NCI-H510A (cell line): ENCODE data around the gene FRRS1L.
A peak's percentile ranks its signal among the peaks of the same experiment; 100 is the strongest.

Source experiments
- DNase-seq: peaks from one replicate; lab custom pipeline; 2025; lab: John Stamatoyannopoulos, UW

The FRRS1L gene, protein sequence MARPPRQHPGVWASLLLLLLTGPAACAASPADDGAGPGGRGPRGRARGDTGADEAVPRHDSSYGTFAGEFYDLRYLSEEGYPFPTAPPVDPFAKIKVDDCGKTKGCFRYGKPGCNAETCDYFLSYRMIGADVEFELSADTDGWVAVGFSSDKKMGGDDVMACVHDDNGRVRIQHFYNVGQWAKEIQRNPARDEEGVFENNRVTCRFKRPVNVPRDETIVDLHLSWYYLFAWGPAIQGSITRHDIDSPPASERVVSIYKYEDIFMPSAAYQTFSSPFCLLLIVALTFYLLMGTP

DNA sequence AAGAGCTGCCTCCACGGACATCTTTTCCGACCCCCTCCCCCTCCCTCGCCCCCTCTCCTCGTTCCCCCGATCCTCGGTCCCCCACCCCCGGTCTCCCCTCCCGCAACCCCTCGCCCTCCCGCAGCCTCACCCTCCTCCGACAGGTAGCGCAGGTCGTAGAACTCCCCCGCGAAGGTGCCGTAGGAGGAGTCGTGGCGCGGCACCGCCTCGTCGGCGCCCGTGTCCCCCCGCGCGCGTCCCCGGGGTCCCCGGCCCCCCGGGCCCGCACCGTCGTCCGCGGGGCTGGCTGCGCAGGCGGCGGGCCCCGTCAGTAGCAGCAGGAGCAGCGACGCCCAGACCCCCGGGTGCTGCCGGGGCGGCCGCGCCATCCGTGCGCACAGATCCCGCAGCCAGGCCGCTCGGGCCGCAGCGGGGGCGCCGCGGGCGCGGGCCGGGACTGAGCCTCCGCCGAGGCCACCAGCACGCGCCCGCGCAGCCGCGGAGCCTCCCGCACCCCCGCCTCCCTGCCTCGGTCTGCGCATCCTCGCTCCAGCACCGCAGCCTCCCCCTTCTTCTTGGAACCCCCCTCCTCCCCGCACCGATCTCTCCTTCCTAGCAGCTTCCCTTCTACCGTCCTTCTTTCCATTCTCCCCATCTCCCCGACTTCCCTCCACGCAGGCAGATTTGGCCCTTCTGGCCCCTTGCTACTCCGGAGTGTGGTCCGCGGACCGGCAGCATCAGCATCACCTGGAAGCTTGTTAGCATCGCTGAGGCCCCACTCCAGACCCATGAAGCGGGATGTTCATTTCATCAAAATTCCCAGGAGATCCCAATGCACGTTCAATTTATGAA is at the start of gene FRRS1L:
FRRS1L (minus strand) TSS at position 479 of the 831 bp plus-strand sequence; CDS start at position 368, 111 bp downstream.
- peak; percentile 25 for DNase-seq

DNA sequence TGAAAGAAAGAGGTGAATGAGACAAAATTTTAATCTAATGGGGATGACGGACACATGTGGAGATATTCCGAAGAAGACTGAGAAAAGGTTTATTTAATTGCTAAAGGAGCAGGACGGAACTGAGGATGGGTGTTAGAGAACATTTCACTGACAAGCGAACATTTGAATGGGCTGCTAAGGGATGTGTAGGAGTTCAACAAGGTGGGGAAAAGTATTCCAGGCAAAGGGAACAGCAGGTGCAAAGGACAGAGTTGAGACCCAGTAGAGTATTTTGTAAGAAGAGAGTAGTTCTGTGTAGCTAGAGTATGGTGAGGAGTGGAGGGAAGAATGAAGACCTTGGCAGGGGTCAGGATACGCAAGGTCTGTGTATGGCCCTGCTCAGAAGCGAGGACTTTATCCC is 47.4 kb upstream of the FRRS1L start:
- no peak for DNase-seq

DNA sequence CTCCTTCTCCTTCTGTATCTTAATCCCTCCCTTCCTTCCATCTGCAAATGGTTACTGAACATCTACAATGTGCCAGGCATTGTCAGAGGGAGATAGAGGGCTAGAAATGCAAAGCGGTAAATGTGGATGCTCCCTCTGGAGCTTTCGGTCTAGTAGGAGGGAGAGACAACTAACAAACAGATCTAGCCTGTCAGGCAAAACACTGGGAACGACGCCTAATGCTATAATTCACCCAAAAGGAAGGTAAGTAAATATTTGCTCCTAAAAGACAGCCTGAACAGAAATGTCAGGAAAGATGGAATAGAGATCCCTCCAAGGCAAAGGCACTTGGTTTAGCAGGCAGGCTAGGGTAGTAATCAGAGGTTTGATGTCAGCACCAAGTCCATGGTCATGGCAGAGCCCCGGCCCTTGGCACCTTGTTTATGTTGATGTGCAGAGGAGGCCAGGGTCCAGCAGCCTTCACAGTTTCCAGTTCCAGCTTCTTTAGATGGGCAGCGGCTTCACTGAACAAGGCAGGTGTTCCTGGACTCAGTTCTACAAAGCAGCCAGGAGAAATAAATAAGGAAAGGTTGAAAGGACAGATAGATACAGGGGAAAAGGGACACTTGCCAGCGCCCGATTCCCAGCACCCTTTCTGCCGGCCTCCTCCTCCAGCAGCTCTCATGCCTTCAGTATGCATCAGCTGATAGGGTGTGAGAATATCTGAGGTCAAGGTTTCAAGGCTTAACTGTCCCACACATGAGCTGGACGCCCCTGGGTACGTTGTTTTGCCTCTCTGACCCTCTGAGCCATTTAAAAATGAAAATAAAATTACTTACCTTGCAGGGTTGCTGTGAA is 46.5 kb upstream of the FRRS1L start:
- no peak for DNase-seq

DNA sequence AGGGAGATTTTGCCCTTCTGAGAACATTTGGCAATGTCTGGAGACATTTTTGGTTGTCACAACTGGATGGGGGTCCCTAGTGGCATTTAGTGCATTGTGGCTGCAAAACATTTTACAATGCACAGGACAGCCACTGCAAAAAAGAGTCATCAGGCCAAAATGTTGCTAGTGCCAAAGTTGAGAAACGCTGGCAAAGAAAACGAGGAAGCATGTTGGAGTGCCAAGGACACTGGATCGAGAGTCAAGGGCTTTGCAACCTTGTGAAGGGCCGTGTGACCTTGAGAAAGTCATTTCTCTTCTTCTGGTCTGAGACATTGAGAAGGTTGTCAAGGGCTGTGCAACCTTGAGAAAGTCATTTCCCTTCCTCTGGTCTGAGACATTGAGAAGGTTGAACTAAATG is 45.7 kb upstream of the FRRS1L start:
- DNase-seq, result no peak

DNA sequence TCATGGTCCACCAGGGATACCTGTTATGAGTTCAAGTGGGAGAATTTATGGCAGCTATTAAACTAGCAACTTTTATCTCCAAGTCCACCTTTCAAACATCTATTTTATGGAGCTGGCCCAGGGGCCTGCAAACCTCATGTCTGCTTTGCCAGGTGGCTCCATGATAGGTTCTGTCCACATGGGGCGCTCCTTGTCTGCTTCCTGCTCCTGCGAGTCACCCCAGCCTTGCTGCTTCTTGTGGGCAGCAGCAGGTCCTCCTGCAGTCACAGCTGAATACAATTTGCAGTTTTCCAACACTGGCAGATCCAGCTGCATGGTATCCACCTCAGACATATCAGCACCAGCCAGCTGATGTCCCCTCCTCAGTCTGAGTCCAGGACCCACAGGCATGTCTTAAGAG is 39.6 kb upstream of the FRRS1L start:
- no peak for DNase-seq

DNA sequence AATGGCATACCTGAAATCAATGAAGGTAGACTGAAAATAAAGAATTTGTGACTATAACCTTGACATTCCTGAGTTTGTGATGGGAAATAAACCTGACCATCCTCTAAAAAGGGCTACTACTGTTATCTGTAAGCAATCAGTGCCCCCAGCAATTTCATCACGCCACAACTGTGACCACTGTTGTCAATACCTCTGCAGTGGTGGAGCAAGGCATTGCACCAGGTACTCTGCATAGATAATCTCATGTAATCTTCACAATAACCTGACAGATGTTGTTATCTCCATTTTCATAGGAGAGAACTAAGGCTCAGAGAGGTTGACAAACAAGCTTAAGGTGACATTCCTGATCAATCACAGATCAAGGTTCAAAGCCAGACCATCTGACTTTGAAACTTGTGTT is 38.5 kb upstream of the FRRS1L start:
- DNase-seq, result no peak

DNA sequence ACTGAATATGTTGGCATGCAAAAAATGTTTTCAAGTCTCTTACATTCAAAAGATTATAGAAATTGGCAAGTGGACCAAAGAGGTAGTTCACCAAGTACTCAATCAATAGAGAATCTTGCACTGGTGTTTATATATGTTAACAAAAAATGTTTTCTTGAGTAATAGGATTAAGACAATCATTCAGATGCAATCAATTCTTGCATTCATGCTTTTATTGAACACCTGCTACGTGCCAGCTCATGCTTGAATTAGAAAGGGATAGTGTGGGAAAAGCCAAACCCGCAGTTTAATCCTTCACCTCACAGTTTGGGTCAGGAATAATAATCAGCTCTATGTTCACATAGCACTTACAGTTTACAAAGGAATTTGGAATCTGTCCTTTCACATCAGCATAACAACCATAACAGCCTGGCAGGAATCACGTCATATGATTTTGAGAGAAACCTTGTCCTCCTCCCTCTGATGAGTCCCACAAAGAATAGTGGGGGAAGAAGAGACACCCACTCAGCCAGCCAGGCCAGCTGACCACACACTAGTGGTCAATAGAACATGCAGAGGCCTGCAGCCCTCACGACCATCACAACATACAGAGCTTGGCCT is 36.8 kb upstream of the FRRS1L start:
- DNase-seq, result no peak

DNA sequence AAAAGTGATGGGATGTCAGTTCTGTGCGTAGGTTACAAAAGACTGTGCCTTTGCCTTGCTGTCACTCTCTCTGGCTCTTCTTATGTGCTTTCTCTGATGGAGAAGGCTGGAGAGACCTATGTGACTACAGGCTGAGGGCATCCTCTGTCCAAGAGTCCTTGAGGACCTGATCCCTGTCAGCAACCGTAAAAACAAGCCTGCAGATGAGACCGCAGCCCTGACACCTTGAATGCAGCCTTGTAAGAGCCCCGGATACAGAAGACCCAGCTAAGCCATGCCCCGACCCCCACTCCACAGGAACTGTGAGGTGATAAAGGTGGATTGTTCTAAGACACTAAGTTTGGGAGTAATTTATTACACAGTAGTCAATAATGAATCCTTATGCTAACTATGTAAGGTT is 32.6 kb upstream of the FRRS1L start:
- no peak for DNase-seq

DNA sequence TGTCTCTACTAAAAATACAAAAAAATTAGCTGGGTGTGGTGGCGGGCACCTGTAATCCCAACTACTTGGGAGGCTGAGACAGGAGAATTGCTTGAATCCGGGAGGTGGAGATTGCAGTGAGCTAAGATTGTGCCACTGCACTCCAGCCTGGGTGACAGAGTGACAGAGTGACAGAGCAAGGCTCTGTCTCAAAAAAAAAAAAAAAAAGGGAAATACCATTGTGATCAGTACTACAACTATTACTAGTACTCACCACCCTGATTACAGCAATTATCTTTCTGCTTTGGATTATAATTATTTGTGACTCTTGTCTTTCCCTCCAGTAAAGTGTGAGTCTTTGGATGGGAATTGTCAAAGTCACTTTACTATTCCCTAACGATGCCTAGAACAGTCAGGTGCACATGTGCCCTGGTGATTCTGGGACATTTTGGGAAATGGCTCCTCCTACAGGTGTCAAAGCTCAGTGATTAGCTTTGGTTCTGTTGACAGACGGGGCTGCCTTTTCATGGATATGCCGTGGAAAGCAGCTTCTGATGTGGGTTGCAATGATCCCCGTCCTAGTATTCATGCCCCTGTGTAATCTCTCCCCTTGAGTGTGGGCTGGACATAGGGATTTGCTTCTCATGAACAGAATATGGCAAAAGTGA is 31.8 kb upstream of the FRRS1L start:
- no peak for DNase-seq

DNA sequence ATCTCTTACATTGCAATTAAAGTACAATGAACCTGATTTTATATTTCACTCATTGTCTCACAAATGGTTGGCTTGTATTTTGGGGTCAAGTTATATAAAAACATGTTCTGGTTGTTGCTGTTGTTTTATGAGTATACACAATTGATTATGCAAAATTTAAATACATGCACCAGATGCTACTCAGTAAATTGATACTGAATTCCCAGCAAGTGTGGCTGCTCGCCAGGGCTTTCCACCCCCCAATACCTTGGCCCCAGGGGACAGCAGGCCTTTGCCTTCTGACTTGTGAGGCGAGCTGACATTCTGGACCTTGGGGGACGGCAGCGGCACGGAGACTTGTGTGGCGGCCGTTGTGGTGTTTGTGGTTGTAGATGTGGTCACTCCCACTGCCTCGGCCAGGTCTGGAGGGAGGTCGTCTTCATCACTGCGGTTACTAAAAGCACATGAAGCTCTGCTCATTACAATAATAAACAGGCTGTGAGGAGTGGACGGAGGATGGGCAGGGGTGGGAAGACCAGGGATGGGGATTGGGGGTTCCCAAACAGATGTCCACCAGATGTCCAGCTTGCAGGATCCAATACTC is 27.0 kb upstream of the FRRS1L start:
- DNase-seq, result no peak

DNA sequence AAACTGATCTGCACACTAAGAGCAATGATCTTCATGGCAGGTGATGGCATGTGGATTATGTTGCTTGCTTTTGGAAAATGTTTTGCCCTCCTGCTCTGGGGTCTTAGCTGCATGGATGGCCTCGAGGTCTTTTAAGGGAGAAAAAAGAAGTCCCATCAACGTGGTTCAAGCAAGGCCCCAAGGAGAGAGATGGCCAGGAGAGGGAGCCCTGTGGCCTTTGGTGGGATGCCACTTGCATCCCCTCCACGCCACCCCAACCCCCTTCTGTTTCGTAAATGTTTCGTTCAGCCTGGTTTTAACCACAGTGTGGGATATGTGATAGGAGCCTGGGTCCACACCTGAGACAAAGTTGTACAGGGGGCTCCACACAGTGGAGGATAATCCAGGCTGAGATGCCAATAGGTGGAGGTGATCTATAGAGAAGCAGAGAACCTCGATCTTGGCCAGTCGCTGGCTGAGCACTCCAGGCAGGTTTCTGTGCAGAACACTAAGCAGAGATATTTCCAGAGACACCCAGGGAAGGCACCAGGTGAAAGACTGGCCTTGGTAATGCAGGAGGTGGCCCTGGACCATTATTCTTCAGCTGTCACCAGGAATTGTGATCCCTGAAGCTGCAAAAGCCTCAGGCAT is 25.8 kb upstream of the FRRS1L start:
- no peak for DNase-seq

DNA sequence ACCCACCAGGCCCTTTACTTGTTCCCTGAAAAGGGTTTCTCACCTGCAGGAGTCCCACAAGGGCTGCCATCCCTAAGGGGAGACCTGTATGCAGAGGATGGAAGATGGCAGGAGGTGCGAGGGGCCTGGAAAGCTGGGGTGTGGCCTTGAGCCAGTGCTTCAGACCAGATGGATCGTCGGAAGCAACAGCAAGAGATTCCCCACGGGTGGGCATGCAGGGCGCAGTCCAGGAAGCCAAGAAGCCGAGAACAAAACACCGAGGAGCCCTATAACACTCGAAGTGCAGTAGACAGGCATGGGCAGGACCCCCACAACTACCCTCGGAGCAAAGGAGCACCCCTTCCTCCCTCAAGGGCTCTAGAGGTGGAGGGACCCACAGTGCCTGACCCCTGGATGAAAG is 24.7 kb upstream of the FRRS1L start:
- DNase-seq, result no peak

DNA sequence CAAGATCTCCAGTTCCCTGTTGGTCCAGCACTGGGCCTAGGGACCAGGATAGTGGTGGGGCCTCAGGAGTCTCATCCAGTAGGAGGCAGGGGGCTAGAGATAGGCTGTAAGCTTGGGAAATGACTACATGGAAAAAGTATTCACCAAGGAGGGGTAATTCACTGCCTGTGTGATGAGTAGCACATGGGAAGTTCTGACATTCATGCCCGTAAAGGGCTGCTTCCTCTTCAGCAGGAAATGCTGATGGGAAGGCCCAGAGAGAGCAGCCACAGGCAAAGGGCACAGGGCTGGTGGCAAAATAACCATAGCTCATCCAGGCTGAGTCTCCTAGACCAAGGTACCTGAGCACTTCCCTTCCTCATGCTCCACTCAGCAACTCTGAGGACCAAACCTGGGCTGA is 23.1 kb upstream of the FRRS1L start:
- no peak for DNase-seq

DNA sequence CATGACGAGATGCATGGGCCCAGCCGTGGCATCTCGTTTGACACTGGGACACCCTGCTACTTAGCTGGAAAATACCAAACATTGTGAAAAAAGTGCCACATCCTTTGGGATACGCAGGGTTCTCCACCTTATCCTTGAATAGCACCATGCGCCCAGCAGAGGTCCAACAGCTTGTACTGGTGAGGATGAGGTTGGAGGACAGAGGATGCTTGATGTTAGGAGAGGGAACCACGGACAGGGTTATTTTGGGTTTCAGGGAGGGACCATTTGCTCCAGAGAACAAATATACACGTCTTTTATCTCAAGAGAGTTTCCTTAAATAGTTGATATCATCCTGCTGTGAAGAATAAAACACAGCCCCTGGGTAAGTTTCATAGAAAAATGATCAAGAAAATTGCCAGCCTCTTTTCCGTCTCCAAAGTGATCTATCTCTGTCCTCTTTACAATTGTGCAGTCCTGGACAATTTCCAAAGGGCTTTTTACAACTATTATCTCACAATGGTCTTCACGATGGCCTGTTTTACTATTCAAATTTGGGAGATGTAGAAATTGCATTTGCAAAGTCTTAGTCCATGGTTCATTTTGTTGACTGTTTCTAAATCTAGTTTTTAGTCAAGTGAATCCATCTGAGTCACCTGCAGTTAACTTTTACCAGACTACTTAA is 19.9 kb upstream of the FRRS1L start:
- DNase-seq, result no peak

DNA sequence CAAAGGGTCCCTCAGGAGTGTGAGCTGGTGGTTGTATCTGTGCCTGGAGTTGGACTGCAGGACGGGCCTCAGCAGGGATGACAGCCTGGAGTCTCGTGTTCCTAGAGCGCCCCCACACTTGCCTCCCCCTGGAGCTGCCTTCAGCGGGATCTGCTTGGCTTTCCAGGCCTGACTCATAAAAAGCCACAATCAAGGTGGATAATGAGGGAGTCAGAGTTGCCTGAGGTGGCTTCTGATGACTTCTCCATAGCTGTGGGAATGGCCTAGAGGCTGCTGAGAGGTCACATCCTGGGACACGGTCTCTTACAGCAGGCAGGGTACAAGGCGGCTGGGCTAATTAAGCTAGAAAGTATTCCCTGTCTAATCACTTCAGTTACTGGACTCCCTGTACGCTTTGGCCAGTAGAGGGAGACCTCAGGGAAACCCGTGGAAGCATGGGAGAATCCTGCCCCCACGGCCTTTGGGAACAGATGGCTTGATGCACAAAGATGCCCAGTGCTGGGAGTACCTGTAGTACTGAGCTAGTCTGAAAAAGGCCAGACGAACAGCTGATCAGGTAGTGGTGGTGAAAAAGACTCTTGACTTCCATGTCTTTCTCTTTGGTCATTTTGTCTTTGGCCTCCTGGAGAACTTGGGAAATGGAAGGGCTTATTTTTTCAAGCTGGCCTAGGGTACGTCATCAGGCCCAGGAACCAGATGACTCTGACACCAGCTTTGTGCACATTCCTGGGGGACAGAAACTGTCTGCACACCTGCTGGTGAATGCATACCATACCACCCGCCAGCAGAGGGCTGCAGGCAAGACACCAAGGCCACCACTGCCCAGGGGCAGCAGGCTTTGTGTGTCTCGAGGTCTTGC is 16.1 kb upstream of the FRRS1L start:
- no peak for DNase-seq

DNA sequence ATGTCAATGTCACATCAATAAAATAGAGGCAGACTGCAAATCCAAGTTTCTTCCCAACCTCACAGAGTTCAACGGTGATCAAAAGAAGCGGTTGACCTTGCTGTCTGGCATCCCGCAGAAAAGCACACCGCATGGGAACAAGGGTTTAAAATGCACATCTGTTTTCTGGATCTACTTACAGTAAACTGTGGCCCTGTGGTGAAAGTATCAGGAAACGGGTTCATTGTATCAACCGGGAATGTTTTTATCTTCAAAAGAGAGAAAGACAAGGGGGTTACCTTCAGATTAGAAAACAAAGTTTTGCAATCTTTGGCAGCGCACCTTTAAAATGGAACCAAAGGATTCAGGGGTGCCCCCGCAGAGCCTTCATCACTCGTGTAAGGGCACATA is 15.5 kb upstream of the FRRS1L start:
- DNase-seq, result no peak

DNA sequence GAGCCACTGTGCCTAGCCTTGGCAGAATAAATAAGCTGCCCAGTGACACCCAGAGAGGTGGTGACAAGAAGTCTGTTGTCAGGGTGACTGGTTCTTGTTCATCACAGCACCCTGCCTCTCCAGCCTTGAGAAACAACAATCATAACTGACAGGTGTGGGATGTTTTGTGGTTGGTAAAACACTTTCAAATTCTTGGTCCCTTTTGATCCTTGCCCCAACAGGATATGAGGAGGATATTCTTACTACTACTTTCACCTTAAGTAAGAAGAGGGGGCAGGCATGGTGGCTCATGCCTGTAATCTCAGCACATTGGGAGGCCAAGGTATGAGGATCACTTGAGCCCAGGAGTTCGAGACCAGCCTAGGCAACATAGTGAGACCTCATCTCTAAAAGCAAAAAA is 14.2 kb upstream of the FRRS1L start:
- DNase-seq, result no peak

DNA sequence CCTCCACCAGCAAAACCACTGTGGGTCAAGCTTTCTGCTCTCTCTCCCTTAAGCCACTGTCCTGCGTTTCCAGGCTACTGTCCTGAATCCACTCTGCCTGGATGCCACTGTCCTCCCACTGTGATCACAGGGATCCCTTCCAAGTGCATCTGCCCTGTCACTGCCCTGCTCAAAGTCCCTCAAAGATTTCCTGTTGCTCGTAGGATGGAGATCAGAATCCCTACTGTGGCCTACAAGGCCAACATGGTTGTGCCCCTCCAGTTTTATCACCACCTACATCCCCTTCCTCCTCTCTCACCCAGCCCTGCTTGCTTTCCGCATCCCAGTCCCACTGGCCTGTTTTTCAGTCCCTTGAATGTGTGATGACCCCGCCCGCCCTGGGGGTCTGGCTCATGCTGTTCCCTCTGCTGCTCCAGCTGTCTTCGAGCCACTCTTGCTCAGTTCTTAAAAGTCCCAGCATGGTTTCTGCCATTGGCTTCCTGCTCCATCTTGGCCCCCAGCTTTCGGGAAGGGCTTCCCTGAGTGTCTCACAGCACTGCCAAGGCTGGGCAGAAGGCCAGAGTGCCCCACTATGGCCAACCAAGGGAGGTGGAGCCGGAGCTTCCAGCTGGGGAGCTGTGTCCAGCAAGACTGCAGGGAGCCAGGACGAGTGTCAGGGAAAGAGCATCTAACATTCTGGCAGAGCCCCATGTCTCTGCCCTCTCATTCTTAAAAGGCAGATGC is 12.9 kb upstream of the FRRS1L start:
- no peak for DNase-seq

DNA sequence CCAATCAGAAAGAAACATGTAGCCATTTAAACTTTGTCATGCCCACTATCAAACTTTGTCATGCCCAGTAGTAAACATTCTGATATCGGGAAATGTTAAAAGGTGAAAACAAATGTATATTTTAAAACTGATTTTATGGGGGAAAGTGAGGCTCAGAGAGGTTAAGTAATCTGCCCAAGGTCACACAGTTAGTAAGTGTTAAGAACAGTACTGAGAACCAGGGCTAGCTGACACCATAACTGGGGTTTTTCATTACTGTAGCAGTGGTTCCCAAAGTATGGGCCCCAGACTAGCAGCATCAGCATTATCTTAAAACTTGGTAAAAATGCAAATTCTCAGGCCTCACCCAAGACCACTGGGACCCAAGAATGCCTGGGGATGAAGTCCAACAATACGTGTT is 9.9 kb upstream of the FRRS1L start:
- DNase-seq, result no peak
